Vagina (tissue), 2 donors: ENCODE measurements around the gene BCAS3. TPM values are rescaled to one million over a fixed set of nuclear protein-coding genes. Genes with fewer than 3 reads are reported as not detected.

Experiments
- DNase-seq, 2 donors: peaks; one replicate each; pipeline ENCODE4 v3.0.0-alpha.2; 2017; ENCODE audit errors: extremely low spot score in 2 of 2
- H3K27ac ChIP-seq: fragments of 200-600 bp; sonication (generic); one replicate; pipeline ENCODE4 v1.5.1; 2019
- H3K27me3 ChIP-seq: fragments of 200-600 bp; sonication (generic); one replicate; pipeline ENCODE4 v1.5.1; 2019
- H3K36me3 ChIP-seq, 2 donors: fragments of 200-600 bp; sonication (generic); one replicate each; pipeline ENCODE4 v1.5.1; 2017 to 2019
- H3K4me1 ChIP-seq: fragments of 200-600 bp; sonication (generic); one replicate; pipeline ENCODE4 v1.5.1; 2019
- H3K4me3 ChIP-seq, 2 donors: fragments of 200-600 bp; sonication (generic); 1 replicate in 1 of 2; 2 replicates in 1 of 2; pipeline ENCODE4 v1.5.1; 2016 to 2019
- H3K9me3 ChIP-seq: fragments of 200-600 bp; sonication (generic); one replicate; pipeline ENCODE4 v1.5.1; 2019
- CTCF ChIP-seq, 3 experiments: fragments of 450-650 bp in 2 of 3; fragments of 200-600 bp in 1 of 3; sonication (generic) in 1 of 3; IDR thresholded peaks; one replicate each; pipeline ENCODE4 v1.5.1; 2017 to 2019; ENCODE audit warnings: antibody characterized with exemption in 3 of 3, mild to moderate bottlenecking in 2 of 3, moderate library complexity in 2 of 3
- POLR2A ChIP-seq, 2 donors: fragments of 450-650 bp; IDR thresholded peaks; one replicate each; pipeline ENCODE4 v1.6.1; 2017; ENCODE audit warnings: antibody characterized with exemption in 2 of 2, mild to moderate bottlenecking in 2 of 2, moderate library complexity in 2 of 2
- POLR2AphosphoS5 ChIP-seq, 2 donors: sonication (generic); formaldehyde crosslinking; IDR thresholded peaks; one replicate each; pipeline ENCODE4 v1.9.0; 2017; ENCODE audit warnings: antibody characterized with exemption in 2 of 2, mild to moderate bottlenecking in 2 of 2, low read depth in 1 of 2; ENCODE audit not compliant: insufficient read depth in 1 of 2
- intact Hi-C: fragments of 100-400 bp; cut with DNase I; formaldehyde crosslinking; loops from one replicate; pipeline ENCODE4 v1.15.1; 2023
- total RNA-seq: library from RNA; depleted of rRNA; stranded (reverse); fragments of >200 nt; gene quantifications from one replicate; pipeline ENCODE4 v1.2.3, GENCODE V29; 2016

Gene BCAS3
- total RNA-seq, 1 donor from 2014 or later: 33.1 TPM

- no peak overlapping the region for H3K27ac ChIP-seq
Observed at GRCh38 chr17:61324950-61325349, 647.3 kb downstream of the BCAS3 start.

GRCh38 chr17:61325382-61326073 lies 647.9 kb downstream of the BCAS3 start:
- Histone ChIP-seq H3K9me3 (no peaks in the 10 kb centered on the region), H3K4me3 (no peak overlapping the region), H3K27me3 (no peaks in the 10 kb centered on the region), H3K36me3 (no peaks in the 10 kb centered on the region), H3K27ac (no peak overlapping the region), H3K4me1 (peaks cover 15% of the 10 kb centered on the region)
- TF ChIP-seq POLR2A (IDR thresholded peaks at IDR 0.05) (no peak), CTCF (IDR thresholded peaks at IDR 0.05) (no peak), POLR2AphosphoS5 (IDR thresholded peaks at IDR 0.05; ENCODE audit: insufficient read depth in 1 of 2, low read depth in 1 of 2) (no peak)
- intact Hi-C loops: no loop called here
- no peak for DNase-seq

More at GRCh38 chr17:61324950-61325349, 647.3 kb downstream of the BCAS3 start:
- H3K36me3 ChIP-seq: no peaks in the 10 kb centered on the region
- H3K4me1 ChIP-seq: peaks cover 15% of the 10 kb centered on the region
- H3K27me3 ChIP-seq: no peaks in the 10 kb centered on the region
- intact Hi-C loops: no loop called here
- H3K9me3 ChIP-seq: no peaks in the 10 kb centered on the region
- no peak for DNase-seq
- TF ChIP-seq POLR2AphosphoS5 (IDR thresholded peaks at IDR 0.05; ENCODE audit: insufficient read depth in 1 of 2, low read depth in 1 of 2): no peak
- TF ChIP-seq CTCF (IDR thresholded peaks at IDR 0.05): no peak
- TF ChIP-seq POLR2A (IDR thresholded peaks at IDR 0.05): no peak
- H3K4me3 ChIP-seq: no peak overlapping the region

- Histone ChIP-seq H3K36me3 (no peaks in the 10 kb centered on the region), H3K4me1 (peaks cover 15% of the 10 kb centered on the region), H3K4me3 (no peak overlapping the region), H3K9me3 (no peaks in the 10 kb centered on the region), H3K27ac (no peak overlapping the region), H3K27me3 (no peaks in the 10 kb centered on the region)
- DNase-seq: no peak
- intact Hi-C loops: no loop called here
- TF ChIP-seq POLR2AphosphoS5 (IDR thresholded peaks at IDR 0.05; ENCODE audit: insufficient read depth in 1 of 2, low read depth in 1 of 2): no peak
- no peak for TF ChIP-seq CTCF (IDR thresholded peaks at IDR 0.05)
- TF ChIP-seq POLR2A (IDR thresholded peaks at IDR 0.05): no peak
Observed at GRCh38 chr17:61326330-61326729, 648.7 kb downstream of the BCAS3 start.

- Histone ChIP-seq H3K27ac (no peak overlapping the region), H3K4me3 (no peak overlapping the region), H3K27me3 (no peaks in the 10 kb centered on the region), H3K36me3 (no peaks in the 10 kb centered on the region), H3K9me3 (no peaks in the 10 kb centered on the region), H3K4me1 (peaks cover 21% of the 10 kb centered on the region)
- no peak for DNase-seq
- TF ChIP-seq POLR2A (IDR thresholded peaks at IDR 0.05) (no peak), CTCF (IDR thresholded peaks at IDR 0.05) (no peak), POLR2AphosphoS5 (IDR thresholded peaks at IDR 0.05; ENCODE audit: insufficient read depth in 1 of 2, low read depth in 1 of 2) (no peak)
- intact Hi-C loops: no loop called here
Observed at GRCh38 chr17:61328351-61328750, 650.7 kb downstream of the BCAS3 start.
